HPDE6-E6E7 (cell line): Measurements from ENCODE around the gene DNM1.

Experiments used
- DNase-seq: peaks from one replicate; pipeline ENCODE4 v3.0.0; 2011; ENCODE audit warnings: missing footprints; ENCODE audit errors: extremely low spot score

The DNM1 gene

DNA sequence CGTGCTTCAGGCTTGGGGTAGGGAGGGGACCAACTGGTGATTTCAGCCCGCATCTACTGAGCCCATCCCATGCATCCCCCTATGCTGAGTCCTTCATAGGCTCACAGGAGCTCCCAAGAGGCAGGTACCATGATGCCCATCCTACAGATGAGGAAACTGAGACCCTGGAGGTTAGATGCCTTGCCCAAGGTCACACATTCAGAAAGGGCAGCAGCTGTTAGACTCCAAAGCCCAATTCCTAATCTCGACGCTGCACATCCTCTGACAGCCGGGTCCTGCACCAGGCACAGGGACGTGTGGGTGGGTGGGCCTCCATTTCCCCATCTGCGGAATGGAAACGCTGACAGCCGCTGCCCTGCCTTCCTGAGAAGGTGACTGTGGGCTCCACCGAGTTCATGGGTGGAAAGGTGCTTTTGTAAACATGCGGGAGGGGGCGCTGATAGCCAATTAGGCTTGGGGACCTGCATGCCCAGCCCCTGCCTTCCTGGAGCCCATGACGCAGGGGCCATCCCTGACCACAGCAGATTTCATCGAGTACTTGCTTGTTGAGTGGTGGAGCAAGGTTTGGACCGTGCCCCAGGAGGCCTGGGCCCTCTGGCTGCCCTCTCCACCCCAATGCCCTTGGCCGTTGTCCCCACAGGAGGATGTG is 2.2 kb downstream of the DNM1 start:
- no peak for DNase-seq

DNA sequence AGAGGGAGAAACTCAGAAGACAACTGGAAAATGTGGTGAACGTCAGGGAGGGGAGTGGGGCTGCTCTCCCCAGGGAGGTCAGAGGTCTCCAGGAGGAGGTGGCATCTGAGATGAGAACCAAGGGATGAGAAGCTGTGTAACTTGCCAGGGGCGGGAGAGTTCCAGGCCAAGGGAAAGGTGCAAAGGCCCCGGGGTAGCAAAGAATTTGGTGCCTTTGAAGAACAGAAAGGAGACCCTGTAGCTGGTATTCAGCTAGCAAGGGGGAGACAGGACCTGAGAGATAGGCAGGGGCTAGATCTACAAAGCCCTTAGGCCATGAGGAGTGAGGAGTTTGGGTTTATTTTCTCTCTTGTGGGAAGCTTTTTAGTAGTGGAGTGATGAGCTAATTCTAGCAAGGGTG is 3.3 kb downstream of the DNM1 start:
- no peak for DNase-seq

DNA sequence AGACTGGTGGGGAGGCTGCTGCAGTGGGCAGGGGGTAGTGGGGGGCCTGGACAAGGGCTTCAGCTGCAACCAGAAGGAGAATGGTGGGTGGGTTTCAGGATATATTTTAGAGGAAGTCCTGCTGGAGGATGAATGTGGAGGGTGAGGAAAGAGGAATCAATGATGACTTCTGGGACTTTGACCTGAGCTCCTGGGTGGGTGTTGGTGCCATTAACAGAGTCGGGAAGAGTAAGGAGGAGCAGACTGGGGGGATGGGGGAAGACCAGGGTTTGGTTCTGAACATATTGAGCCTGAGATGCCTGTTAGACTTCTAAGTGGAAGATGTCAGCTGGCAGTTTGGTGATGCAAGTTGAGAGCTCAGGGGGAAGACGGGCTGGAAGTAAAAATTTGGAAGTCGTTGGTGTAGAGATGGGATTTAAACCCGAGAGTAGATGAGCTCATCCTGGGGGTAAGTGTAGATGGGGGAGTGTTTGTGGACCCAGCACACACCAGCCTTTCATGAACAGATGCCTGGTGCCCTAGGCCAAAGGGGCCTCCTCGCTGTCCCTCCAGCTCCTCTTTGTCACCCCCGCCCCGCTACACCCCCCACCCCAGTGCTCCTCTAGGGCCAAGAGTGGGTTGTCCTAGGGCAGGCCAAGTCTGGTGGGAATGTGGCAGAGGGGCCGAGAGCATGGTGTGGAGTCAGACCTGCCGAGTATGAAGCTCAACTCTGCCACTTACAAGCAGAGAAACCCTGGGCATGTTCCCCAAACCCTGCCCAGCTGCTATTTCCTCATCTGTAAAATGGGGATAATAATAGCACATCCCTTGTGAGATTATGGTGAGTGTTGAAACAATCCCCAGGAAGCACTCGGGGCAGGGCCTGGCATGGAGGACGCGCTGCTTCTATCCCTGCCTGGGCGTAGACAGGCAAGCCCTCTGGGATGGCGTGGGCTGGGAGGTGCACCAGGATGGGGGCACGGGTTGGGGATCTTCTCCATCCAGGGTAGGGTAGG is 4.0 kb downstream of the DNM1 start:
- DNase-seq = no peak

DNA sequence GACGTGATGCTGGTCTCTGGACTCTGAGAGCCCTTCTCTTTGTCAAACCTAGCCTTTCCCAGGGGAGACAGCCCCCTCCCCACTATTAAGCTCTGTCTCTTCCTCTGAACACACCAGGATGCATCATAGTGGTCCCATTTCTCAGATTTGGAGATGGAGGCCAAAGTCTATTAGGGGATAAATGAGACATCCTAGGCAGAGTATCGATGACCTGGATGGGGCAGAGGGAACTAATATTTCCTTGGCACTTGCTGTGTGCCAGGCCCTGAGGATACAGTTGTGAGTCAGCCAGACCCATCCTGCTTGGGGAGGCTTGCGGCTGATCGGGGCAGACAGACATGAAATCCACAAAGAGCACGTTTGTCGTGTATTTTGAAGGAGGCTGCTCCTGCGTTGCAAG is 5.2 kb downstream of the DNM1 start:
- DNase-seq = no peak

DNA sequence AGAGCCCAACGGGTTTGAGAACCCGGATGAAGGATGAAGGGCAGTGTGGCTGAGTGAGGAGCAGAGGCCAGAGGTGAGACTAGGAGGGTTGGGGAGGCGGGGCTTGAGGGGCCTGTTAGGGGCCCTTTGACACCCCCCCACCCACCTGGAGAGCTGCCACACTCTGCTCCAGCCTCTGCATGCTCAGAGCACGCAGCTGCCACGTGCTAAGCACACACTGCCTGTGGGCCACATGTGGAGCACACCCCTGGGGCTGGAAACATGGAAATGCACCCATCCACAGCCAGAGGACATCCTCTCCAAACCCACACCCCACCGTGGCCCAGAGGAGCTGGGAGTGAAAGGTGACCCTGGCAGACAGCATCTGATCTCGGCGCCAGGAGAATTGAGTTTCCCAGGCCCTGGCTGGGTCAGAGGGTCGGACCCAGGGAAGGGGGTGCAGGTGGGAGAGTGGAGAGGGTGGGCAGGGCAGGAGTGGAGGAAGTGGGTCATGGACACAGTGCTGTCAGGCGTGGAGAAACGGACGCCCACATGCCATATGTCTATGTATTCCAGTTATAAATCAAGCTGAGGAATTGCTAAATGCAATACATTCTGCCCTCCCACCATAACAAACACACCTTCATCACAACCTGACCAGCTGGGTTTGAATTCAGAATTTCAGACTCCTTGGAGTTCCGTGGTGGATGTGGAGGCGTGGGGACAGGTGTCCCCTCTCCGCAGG is 5.9 kb downstream of the DNM1 start:
- DNase-seq = no peak

DNA sequence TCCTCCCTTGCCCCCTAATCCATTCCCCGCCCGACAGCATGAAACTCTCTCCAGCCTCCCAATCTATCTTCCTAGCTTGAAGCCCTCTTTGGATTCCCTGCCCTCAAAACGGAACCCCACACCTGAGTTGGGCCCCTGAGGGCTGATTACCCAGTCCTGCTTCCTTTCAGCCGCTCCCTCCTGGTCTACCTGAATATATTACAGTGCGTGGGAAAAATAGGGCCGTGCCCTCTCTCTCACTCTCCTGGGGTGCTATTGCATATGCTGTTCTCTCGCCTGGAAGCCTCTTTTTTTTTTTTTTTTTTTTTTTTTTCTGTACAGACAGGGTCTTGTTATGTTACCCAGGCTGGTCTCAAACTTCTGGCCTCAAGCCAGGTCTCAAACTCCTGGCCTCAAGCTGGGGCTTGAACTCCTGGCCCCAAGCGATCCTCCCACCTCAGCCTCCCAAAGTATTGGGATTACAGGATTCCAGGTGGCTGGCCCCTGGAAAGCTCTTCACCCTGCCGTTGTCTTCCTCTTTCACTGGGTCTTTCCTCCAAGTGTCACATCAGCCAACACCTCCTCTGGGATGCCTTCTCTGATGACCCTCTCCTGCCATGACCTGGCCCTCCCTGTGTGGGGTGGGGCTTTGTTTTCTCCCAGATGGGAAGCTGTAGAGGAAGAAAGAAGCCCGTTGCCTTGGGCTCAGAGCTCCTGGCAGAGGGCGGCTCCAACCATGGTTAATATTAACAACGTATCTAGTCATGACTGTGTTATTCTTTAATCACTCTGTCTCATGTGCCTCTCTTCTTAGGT is 8.2 kb downstream of the DNM1 start:
- no peak for DNase-seq

DNA sequence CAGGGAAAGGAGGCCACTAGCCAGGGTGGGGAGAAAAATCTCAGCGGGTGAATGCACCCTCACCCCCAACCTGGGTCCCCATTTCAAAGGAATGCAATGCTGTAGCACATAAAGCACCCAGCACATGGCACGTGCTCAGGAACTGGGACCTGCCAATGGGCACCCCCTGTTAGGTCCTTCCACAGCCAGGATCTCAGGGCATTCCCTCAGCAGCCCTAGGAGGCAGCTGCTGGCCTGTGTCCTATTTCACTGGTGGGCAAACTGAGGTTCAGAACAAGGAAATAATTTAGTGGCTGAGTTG is 8.8 kb downstream of the DNM1 start:
- DNase-seq = no peak

DNA sequence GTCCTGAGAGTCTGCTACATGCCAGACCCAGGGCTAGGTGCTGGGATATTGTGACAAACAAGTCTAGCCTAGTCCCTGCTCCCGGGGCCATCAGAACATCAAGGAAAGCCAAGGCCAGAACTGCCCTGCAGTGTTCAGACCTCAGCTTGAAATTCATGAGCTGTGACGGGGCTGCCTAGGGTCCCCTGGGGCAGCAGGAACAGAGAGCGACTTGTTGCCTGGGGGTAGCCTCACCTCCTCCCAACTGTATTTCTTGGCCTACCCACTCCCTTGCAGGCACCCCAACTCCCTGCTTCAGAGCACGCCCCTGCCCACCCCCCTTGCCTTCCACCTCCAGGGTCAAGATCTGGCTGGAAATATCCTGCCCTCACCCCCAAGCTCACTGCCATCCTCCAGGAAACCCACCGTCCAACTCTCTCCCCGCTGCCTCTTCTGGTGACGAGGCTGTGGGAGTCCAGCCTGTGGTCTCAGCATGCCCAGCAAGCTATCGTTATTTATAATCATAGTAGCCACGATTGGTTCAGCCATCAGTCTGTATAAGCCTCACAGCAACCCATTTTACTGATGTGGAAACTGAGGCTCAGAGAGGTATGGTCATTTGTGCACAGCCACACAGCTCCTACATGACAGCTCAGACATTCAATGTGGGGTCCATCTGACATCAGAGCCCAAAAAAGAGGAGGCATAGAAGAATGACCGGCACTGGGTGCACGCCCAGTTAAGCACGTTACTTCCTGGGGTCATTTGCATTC is 10.7 kb downstream of the DNM1 start:
- no peak for DNase-seq

DNA sequence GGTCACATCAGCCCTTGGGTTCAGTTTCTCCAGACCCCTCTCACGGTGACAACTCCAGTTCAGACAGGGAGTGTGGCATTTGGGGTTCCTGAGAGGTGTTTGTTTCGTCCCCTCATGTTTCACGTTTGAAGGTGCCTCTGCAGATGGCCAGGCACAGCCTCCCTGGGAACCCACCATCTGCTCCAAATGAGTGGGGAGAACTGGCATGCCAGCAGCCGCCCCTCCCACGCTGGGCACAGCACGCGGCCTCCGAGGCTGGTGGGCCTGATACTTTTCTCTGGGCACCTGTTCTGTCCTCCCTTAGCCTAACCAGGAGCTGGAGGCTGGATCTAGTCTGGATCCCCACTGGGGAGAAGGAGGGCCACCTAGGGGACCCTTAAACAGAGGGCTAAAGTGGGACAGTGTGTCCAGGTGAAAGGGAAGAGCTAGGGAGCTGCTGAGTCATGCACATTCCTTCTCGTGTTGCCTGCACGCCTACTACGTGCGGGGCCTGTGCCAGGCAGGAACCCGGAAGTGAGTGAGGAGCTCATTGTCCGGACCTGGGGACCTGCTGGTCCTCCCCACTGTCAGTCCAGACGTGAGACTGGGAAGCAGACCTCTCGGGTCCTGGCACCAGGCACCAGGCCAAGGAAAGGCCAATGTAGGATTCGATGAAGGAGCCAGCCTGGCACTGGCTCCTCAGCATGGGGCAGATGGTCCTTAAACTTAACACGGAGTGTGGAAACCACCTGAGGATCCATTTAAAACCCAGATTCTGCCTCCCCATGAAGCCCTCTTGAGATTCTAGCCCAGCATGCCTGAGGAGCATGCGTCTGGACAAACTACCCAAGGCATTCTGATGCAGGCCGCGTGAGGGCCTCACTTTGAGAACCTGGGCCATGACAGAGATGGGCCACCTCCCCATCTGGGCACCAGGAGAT is 11.7 kb downstream of the DNM1 start:
- DNase-seq = no peak

DNA sequence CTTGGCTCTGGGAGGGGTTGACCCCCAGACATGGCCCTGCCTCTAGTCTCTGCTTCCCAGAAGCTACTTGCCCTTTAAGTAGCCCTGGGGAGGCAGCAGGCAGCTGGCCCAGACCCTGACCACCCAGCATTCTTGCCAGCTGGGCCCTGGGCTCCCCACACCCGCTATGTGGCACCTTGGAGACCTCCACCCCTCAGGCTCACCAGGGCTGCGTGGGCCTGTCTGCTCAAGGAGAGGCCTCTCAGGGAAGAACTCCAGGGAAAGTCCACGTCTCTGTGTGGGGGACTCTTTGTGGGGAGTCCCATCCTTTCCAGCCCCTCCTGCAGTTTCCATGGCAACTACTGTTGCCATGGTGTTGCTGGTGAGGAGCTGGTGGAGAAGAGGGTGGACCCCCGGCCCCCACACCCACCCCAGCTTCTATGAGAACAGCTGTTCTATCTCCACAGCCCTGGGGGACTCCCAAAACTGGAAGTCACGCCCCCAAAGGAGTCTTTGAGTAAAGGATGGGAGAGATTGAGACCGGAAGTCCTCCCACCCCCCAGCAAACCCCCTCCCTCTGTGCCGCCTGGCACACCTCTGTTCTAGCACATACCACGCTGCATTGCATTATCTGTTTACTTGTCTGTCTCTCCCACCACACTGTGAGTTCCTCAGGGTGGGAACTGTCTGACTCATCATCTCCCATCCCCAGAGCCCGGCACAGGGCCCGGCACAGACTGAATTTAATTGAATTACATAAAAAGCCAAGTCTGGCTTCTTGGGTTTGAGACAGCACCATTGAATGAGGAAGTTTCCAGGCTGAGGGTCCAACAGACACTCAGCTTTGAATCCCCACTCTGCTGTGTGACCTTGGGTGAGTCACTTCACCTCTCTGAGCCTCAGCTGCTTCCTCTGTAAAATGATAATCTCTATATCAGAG is 12.6 kb downstream of the DNM1 start:
- DNase-seq = no peak

DNA sequence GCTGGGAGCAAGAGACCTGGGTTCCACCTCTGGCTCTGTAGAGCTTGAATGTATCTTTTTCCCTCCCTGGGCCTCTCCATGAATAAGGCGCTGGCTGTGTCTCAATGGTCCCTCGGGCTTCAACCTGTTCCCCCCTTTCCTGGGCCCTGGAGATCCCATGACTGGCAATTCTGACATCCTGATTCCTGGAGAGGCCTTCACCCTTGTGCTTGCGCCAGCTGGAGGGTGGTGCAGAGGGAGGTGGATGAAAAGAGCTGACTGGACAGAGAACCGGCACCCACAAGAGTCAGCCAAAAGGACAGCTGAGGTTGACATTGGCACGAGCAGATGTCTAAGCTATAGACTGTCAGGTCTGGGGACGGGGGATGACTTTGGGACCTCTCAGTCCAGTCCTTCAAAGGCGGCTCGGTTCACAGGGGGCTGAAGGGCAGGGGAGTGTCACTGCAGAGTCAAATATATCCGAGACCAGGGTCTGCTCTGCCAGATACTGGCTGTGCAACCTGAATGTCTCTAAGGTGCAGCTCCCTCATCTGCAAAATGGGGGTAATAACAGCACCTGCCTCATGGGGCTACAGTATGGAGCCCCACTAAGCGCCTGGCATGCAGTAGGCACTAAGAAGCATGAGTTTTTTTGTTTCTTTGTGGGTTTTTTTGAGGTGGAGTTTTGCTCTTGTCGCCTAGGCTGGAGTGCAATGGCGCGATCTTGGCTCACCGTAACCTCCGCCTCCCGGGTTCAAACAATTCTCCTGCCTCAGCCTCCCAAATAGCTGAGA is 13.8 kb downstream of the DNM1 start:
- no peak for DNase-seq

DNA sequence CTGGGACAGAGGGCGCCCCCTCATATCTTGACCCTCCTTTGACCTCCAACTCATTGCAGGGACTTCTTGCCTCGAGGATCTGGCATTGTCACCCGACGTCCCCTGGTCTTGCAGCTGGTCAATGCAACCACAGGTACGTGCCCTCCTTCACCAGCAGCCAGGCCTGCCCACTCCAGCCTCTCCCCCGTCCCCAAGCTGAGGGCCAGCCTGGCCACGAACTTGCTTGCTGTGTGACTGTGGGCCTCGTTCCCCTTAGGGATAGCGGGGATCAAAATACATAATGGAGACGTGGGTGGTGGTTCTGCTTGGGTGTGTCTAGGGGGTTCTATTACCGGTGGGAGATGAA is 15.0 kb downstream of the DNM1 start:
- no peak for DNase-seq

DNA sequence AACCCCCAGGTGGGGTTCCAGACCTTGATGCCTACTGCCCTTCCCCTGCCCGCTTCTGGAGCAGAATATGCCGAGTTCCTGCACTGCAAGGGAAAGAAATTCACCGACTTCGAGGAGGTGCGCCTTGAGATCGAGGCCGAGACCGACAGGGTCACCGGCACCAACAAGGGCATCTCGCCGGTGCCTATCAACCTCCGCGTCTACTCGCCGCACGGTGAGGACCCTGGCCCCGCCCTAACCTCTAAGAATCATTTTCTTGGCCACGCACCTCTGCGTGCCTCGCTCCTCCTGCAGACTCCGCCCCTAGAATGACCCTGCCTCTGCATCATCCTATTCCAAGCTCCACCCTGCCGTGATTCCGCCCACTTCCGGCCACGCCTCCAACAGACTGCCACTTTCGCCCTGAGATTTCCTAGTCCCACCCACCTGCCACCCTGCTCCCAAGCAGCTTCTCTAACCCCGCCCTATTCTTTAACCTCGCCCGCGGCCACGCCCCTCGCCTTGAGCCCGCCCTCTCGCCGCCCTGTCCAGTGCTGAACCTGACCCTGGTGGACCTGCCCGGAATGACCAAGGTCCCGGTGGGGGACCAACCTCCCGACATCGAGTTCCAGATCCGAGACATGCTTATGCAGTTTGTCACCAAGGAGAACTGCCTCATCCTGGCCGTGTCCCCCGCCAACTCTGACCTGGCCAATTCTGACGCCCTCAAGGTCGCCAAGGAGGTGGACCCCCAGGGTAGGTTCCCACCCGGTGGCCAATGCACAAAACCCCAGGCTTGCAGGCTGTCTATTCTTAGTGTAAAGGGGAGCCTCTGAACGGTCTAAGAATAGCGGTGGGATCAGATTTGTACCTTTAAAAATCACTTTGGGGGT is 15.6 kb downstream of the DNM1 start:
- DNase-seq = peak; percentile 99

DNA sequence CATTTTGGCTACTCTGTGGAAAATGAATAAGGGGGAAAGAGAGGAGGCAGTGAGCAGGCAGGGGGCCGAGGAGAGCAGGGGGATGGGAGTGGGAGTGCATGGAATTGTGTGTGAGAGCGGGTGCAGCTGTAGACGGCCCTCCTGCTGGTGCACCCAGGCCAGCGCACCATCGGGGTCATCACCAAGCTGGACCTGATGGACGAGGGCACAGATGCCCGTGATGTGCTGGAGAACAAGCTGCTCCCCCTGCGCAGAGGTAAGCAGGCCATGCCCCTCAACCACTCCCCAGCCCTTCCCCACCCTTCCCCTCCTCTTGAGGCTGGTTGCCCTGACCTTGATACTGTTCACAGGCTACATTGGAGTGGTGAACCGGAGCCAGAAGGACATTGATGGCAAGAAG is 16.7 kb downstream of the DNM1 start:
- DNase-seq = no peak

DNA sequence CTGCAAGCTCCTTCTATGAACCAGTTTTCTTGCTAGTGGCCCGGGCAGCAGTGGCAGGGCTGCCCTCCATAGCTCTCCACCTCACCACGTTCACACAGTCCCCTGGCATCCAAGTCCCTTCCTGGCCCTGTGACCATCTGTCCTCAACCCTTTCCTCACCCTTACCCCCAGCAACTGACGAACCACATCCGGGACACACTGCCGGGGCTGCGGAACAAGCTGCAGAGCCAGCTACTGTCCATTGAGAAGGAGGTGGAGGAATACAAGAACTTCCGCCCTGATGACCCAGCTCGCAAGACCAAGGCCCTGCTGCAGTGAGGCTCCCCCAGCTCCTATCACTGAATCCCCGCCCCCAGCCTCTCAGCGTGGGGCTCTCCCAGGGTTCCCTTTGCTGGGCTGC is 18.8 kb downstream of the DNM1 start:
- no peak for DNase-seq

DNA sequence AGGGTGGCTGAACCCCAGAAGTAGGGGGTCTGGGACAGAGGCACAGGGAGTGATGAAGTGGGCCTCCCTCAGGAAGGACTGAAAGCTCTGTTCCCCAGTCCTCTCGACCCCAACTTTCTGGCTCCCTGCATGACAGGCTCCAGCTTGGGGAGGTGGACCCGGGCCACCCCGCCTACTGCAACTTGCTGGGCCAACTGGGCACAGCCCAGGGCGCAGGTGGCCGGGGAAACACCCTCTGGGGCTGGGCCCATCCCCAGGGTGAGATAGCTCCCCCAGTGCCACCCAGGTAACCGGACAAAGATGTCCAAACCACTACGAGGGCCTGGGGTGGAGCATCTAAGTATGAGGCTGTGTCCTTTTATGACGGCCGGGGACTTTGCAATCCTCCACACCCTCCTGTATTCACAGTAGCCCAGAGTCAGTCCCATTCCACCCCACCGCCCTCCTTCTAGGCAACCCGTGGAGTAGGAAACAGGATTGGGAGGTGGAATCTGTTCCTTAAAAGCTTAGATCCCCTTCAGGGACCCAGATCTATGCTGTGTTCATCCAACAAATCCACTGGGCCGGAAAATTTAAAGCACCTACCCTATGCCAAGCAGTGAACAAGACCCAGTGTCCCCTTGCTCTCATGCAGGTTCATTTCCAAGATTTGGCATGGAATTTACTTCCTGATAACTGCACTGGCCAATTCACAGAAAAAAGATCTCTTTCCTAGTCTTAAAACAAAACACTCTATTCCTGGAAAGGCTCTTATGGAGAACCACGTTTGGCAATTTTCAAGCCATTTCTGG is 19.9 kb downstream of the DNM1 start:
- DNase-seq = no peak

DNA sequence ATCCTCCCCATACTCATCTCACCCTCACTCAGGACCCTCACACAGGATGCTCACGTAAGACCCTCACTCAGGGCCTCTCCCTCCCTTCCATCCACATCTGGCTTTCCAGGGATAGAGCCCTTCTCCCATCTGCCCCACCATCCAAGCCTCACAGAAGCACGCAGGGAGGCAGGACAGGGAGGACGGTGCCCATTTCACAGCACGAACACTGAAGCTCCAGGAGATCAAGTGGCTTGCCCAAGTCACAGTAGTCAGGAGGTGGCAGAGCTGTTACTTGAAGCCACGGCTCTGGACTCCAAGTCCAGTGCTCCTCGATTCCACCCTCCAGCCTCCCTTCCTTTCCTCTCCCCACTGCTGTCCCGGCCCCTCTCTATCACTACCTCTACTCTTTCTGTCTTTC is 21.7 kb downstream of the DNM1 start:
- DNase-seq = no peak
